Right atrium auricular region (tissue), 2 donors: ENCODE measurements around the gene MRPL41. TPM values are rescaled to one million over a fixed set of nuclear protein-coding genes. Genes with fewer than 3 reads are reported as not detected.
"Not testable (repeated sequence)": the region's sequence is repeated elsewhere in the genome, so short reads cannot be mapped to it uniquely, and the experiment has no call there.

ENCODE experiments used
- DNase-seq: peaks from one replicate; pipeline ENCODE4 v3.0.0-alpha.2; 2019; ENCODE audit warnings: low spot score
- H3K27ac ChIP-seq, 2 donors: fragments of 200-600 bp; sonication (generic); 1 replicate in 1 of 2; 2 replicates in 1 of 2; pipeline ENCODE4 v1.5.1; 2016 to 2019
- H3K27me3 ChIP-seq, 2 donors: fragments of 200-600 bp; sonication (generic); one replicate each; pipeline versions ENCODE4 v1.5.1 to v1.6.0; 2017 to 2019
- H3K36me3 ChIP-seq: fragments of 200-600 bp; sonication (generic); one replicate; pipeline ENCODE4 v1.5.1; 2016
- H3K4me1 ChIP-seq, 2 donors: fragments of 200-600 bp; sonication (generic); one replicate each; pipeline versions ENCODE4 v1.5.1 to v1.6.0; 2017 to 2019
- H3K4me3 ChIP-seq, 2 donors: fragments of 200-600 bp; sonication (generic); 1 replicate in 1 of 2; 2 replicates in 1 of 2; pipeline ENCODE4 v1.5.1; 2017 to 2019; ENCODE audit warnings: mild to moderate bottlenecking in 1 of 2, moderate library complexity in 1 of 2
- H3K9me3 ChIP-seq, 2 donors: fragments of 200-600 bp; sonication (generic); one replicate each; pipeline ENCODE4 v1.5.1; 2019
- CTCF ChIP-seq, 2 donors: fragments of 200-600 bp; sonication (generic); IDR thresholded peaks; one replicate each; pipeline ENCODE4 v1.5.1; 2019; ENCODE audit warnings: antibody characterized with exemption in 2 of 2
- total RNA-seq, 2 donors: library from RNA; depleted of rRNA; stranded (reverse); fragments of >200 nt; gene quantifications; one replicate each; pipeline ENCODE4 v1.1.0, GENCODE V29; 2016

Gene MRPL41
- total RNA-seq, 2 donors from 2014 or later, result 172 to 238 TPM

- H3K27ac ChIP-seq, result peak overlapping the region; percentile 36 to 95
- peak; percentile 60 for DNase-seq
- H3K36me3 ChIP-seq, result no peaks in the 10 kb centered on the region
- peaks cover 0 to 27% of the 10 kb centered on the region in 2 donors for H3K4me1 ChIP-seq
- H3K27me3 ChIP-seq, result no peaks in the 10 kb centered on the region
- no peaks in the 10 kb centered on the region for H3K9me3 ChIP-seq
- TF ChIP-seq CTCF (IDR thresholded peaks at IDR 0.05), result no peak
- no peak overlapping the region for H3K4me3 ChIP-seq
Observed at GRCh38 chr9:137547687-137548543, 3.8 kb upstream of the MRPL41 start.

GRCh38 chr9:137550231-137550621 is 1.5 kb upstream of the MRPL41 start, which contains the start of gene PNPLA7:
PNPLA7 (minus strand) TSS chr9:137550402; CDS start chr9:137550197, 205 bp downstream.
- Histone ChIP-seq H3K4me3 (peak within 1 kb of the TSS; percentile 85 to 95), H3K36me3 (peaks cover 3% of the 10 kb centered on the region), H3K9me3 (no peaks in the 10 kb centered on the region), H3K4me1 (peaks cover 0 to 28% of the 10 kb centered on the region in 2 donors), H3K27me3 (no peaks in the 10 kb centered on the region), H3K27ac (peak within 1 kb of the TSS; percentile 91 to 95)
- TF ChIP-seq CTCF (IDR thresholded peaks at IDR 0.05), result no peak
- peak; percentile 89 for DNase-seq

GRCh38 chr9:137550958-137551263 is 768 bp upstream of the MRPL41 start:
- H3K36me3 ChIP-seq, result peaks cover 10% of the 10 kb centered on the region
- peaks cover 0 to 28% of the 10 kb centered on the region in 2 donors for H3K4me1 ChIP-seq
- H3K27me3 ChIP-seq, H3K9me3 ChIP-seq, DNase-seq: not testable (repeated sequence)
- H3K27ac ChIP-seq, result peak overlapping the region; percentile 91 to 95
- H3K4me3 ChIP-seq, result peak overlapping the region; percentile 85 to 95

- H3K4me3 ChIP-seq, result peak overlapping the region; percentile 85 to 95
- no peaks in the 10 kb centered on the region for H3K9me3 ChIP-seq
- DNase-seq, result no peak
- H3K27ac ChIP-seq, result peak overlapping the region; percentile 89 to 90
- no peaks in the 10 kb centered on the region for H3K27me3 ChIP-seq
- TF ChIP-seq CTCF (IDR thresholded peaks at IDR 0.05), result no peak
- peaks cover 22% of the 10 kb centered on the region for H3K36me3 ChIP-seq
- peaks cover 0 to 33% of the 10 kb centered on the region in 2 donors for H3K4me1 ChIP-seq
Observed at GRCh38 chr9:137552022-137552768, 516 bp downstream of the MRPL41 start.

GRCh38 chr9:137553654-137554053 is 2.0 kb downstream of the MRPL41 start:
- not testable (repeated sequence) for H3K27ac ChIP-seq, H3K27me3 ChIP-seq
- H3K36me3 ChIP-seq, result peaks cover 29% of the 10 kb centered on the region

GRCh38 chr9:137554349-137554748 is 2.7 kb downstream of the MRPL41 start:
- no peak for DNase-seq
- no peak overlapping the region for H3K4me3 ChIP-seq
- no peak for TF ChIP-seq CTCF (IDR thresholded peaks at IDR 0.05)
- no peaks in the 10 kb centered on the region for H3K27me3 ChIP-seq
- no peaks in the 10 kb centered on the region for H3K9me3 ChIP-seq
- H3K36me3 ChIP-seq, result peaks cover 29% of the 10 kb centered on the region
- H3K4me1 ChIP-seq, result peaks cover 0 to 27% of the 10 kb centered on the region in 2 donors
- H3K27ac ChIP-seq, result no peak overlapping the region

More at GRCh38 chr9:137553654-137554053, 2.0 kb downstream of the MRPL41 start:
- DNase-seq, H3K9me3 ChIP-seq, H3K4me3 ChIP-seq: not testable (repeated sequence)
- H3K4me1 ChIP-seq, result peaks cover 0 to 33% of the 10 kb centered on the region in 2 donors
